HepG2 (cell line): ENCODE data around the gene SMURF2. TPM values are rescaled to one million over a fixed set of nuclear protein-coding genes. Genes with fewer than 3 reads are reported as not detected.

Experiments used
- ETS1 ChIP-seq: sonication (generic); formaldehyde crosslinking; IDR thresholded peaks from 2 replicates; pipeline ENCODE4 v1.4.0; 2020; ENCODE audit warnings: missing genetic modification reagents
- HNRNPUL1 ChIP-seq: fragments of 200-400 bp; formaldehyde crosslinking; IDR thresholded peaks from 2 replicates; pipeline ENCODE4 v1.6.1; 2017; ENCODE audit warnings: low read depth, mild to moderate bottlenecking, low read length, moderate library complexity
- JARID2 ChIP-seq: sonication (generic); formaldehyde crosslinking; IDR thresholded peaks from 2 replicates; pipeline ENCODE4 v1.8.1; 2023; ENCODE audit warnings: missing genetic modification reagents, inconsistent platforms; ENCODE audit not compliant: insufficient replicate concordance
- MED13 ChIP-seq: sonication (generic); formaldehyde crosslinking; IDR thresholded peaks from 2 replicates; pipeline ENCODE4 v1.5.0; 2020; ENCODE audit warnings: missing genetic modification reagents
- PBX2 ChIP-seq: IDR thresholded peaks from 2 replicates; pipeline ENCODE4 v1.6.1; 2016; ENCODE audit warnings: control low read depth
- PITX1 ChIP-seq: sonication (generic); formaldehyde crosslinking; IDR thresholded peaks from 2 replicates; pipeline ENCODE4 v1.5.1; 2020; ENCODE audit warnings: mild to moderate bottlenecking, missing genetic modification reagents
- POLR2A ChIP-seq, 2 experiments: IDR thresholded peaks; 2 replicates each; pipeline ENCODE4 v1.6.1; 2011; ENCODE audit warnings: low read depth in 2 of 2, low read length in 2 of 2, mild to moderate bottlenecking in 1 of 2, moderate library complexity in 1 of 2; ENCODE audit not compliant: insufficient read depth in 1 of 2
- ZBTB21 ChIP-seq: sonication (generic); formaldehyde crosslinking; IDR thresholded peaks from 2 replicates; pipeline ENCODE4 v1.4.0; 2020; ENCODE audit warnings: missing genetic modification reagents
- ZBTB7B ChIP-seq: sonication (generic); formaldehyde crosslinking; IDR thresholded peaks from 2 replicates; pipeline ENCODE4 v1.4.0; 2020; ENCODE audit warnings: missing genetic modification reagents
- ZFP62 ChIP-seq: sonication (generic); formaldehyde crosslinking; IDR thresholded peaks from 2 replicates; pipeline ENCODE4 v1.4.0; 2020; ENCODE audit warnings: missing genetic modification reagents
- ZNF17 ChIP-seq: sonication (generic); formaldehyde crosslinking; IDR thresholded peaks from 2 replicates; pipeline ENCODE4 v1.5.0; 2020; ENCODE audit warnings: mild to moderate bottlenecking, missing genetic modification reagents
- ZNF24 ChIP-seq: fragments of 450-650 bp; IDR thresholded peaks from 2 replicates; pipeline ENCODE4 v1.6.1; 2017; ENCODE audit warnings: antibody characterized with exemption, mild to moderate bottlenecking
- ZNF354B ChIP-seq: sonication (generic); formaldehyde crosslinking; IDR thresholded peaks from 2 replicates; pipeline ENCODE4 v1.8.0; 2022; ENCODE audit warnings: mild to moderate bottlenecking, missing genetic modification reagents
- ZNF557 ChIP-seq: sonication (generic); formaldehyde crosslinking; IDR thresholded peaks from 2 replicates; pipeline ENCODE4 v1.4.0; 2020; ENCODE audit warnings: missing genetic modification reagents
- ZNF558 ChIP-seq: sonication (generic); formaldehyde crosslinking; IDR thresholded peaks from 2 replicates; pipeline ENCODE4 v1.9.0; 2022; ENCODE audit warnings: mild to moderate bottlenecking, missing genetic modification reagents, borderline replicate concordance
- ZNF605 ChIP-seq: sonication (generic); formaldehyde crosslinking; IDR thresholded peaks from 2 replicates; pipeline ENCODE4 v1.8.0; 2022; ENCODE audit warnings: mild to moderate bottlenecking, missing genetic modification reagents
- ZNF841 ChIP-seq: sonication (generic); formaldehyde crosslinking; IDR thresholded peaks from 2 replicates; pipeline ENCODE4 v1.8.1; 2023; ENCODE audit warnings: missing genetic modification reagents, borderline replicate concordance
- ZNF883 ChIP-seq: sonication (generic); formaldehyde crosslinking; IDR thresholded peaks from 2 replicates; pipeline ENCODE4 v1.5.1; 2020; ENCODE audit warnings: mild to moderate bottlenecking, missing genetic modification reagents; ENCODE audit errors: not compliant biosample characterization
- polyA plus RNA-seq, 8 experiments: library from polyadenylated mRNA; depleted of rRNA in 3 of 8; stranded (reverse) in 7 of 8; unstranded in 1 of 8; fragments of >200 nt; fragmentation: Illumina TruSeq in 4 of 8; extraction: Trizol in 4 of 8; gene quantifications; 2 replicates each; pipeline versions ENCODE4 v1.2.1 to v1.2.3, GENCODE V29; 2011 to 2016; ENCODE audit warnings: low read depth in 4 of 8, missing spikeins in 1 of 8, mixed read lengths in 1 of 8; ENCODE audit not compliant: insufficient read depth in 1 of 8
- total RNA-seq, 5 experiments: library from RNA; depleted of rRNA; stranded (reverse); fragments of >200 nt; fragmentation: Illumina TruSeq; extraction: Trizol; gene quantifications; 2 replicates each; pipeline ENCODE4 v1.2.3, GENCODE V29; 2016; ENCODE audit warnings: low read depth in 1 of 5
- TF ChIP-seq, protein P1 (sequence below): sonication (generic); formaldehyde crosslinking; IDR thresholded peaks from 2 replicates; pipeline ENCODE4 v1.5.1; 2020; ENCODE audit warnings: mild to moderate bottlenecking, missing genetic modification reagents, moderate library complexity
- TF ChIP-seq, protein P2 (sequence below): sonication (generic); formaldehyde crosslinking; IDR thresholded peaks from 2 replicates; pipeline ENCODE4; 2020; ENCODE audit warnings: missing genetic modification reagents, mild to moderate bottlenecking, borderline replicate concordance

The SMURF2 gene
- total and polyA plus RNA-seq, 2 of the 13 experiments (the other 11 are each of a cell fraction or from before 2014, with no cell fraction given), result 14.9 to 24.3 TPM

GRCh38 chr17:64505340-64506200 is 156.5 kb downstream of the SMURF2 start (continued):
- TF ChIP-seq HNRNPUL1 (no peak), ZNF605 (CRISPR knock-in tag) (no peak; the same call in 1 of the 2 replicates), ZBTB21 (peak; percentile 11; the same call in 1 of the 2 replicates), POLR2A (IDR thresholded peaks at IDR 0.05; ENCODE audit: insufficient read depth in 1 of 2, low read depth in 2 of 2, low read length in 2 of 2) (peak; percentile 61 to 63), PBX2 (CRISPR knock-in tag) (0 out of 2 replicates have a peak, but pooled peaks have one; percentile 4), ZNF841 (CRISPR knock-in tag) (no peak), ZNF24 (0 out of 2 replicates have a peak, but pooled peaks have one; percentile 2), ZBTB7B (CRISPR knock-in tag) (no peak), ETS1 (CRISPR knock-in tag) (no peak), PITX1 (no peak), ZNF883 (CRISPR knock-in tag) (peak; percentile 72), ZFP62 (no peak), ZNF557 (CRISPR knock-in tag) (no peak), ZNF558 (CRISPR knock-in tag) (no peak), MED13 (peak; percentile 80; the same call in 1 of the 2 replicates), ZNF354B (CRISPR knock-in tag) (0 out of 2 replicates have a peak, but pooled peaks have one; percentile 26), JARID2 (CRISPR knock-in tag) (no peak), ZNF17 (peak; percentile 81; the same call in 1 of the 2 replicates)
- TF ChIP-seq, protein P1, sequence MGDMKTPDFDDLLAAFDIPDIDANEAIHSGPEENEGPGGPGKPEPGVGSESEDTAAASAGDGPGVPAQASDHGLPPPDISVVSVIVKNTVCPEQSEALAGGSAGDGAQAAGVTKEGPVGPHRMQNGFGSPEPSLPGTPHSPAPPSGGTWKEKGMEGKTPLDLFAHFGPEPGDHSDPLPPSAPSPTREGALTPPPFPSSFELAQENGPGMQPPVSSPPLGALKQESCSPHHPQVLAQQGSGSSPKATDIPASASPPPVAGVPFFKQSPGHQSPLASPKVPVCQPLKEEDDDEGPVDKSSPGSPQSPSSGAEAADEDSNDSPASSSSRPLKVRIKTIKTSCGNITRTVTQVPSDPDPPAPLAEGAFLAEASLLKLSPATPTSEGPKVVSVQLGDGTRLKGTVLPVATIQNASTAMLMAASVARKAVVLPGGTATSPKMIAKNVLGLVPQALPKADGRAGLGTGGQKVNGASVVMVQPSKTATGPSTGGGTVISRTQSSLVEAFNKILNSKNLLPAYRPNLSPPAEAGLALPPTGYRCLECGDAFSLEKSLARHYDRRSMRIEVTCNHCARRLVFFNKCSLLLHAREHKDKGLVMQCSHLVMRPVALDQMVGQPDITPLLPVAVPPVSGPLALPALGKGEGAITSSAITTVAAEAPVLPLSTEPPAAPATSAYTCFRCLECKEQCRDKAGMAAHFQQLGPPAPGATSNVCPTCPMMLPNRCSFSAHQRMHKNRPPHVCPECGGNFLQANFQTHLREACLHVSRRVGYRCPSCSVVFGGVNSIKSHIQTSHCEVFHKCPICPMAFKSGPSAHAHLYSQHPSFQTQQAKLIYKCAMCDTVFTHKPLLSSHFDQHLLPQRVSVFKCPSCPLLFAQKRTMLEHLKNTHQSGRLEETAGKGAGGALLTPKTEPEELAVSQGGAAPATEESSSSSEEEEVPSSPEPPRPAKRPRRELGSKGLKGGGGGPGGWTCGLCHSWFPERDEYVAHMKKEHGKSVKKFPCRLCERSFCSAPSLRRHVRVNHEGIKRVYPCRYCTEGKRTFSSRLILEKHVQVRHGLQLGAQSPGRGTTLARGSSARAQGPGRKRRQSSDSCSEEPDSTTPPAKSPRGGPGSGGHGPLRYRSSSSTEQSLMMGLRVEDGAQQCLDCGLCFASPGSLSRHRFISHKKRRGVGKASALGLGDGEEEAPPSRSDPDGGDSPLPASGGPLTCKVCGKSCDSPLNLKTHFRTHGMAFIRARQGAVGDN (CRISPR knock-in tag), result peak; percentile 79
- TF ChIP-seq, protein P2, sequence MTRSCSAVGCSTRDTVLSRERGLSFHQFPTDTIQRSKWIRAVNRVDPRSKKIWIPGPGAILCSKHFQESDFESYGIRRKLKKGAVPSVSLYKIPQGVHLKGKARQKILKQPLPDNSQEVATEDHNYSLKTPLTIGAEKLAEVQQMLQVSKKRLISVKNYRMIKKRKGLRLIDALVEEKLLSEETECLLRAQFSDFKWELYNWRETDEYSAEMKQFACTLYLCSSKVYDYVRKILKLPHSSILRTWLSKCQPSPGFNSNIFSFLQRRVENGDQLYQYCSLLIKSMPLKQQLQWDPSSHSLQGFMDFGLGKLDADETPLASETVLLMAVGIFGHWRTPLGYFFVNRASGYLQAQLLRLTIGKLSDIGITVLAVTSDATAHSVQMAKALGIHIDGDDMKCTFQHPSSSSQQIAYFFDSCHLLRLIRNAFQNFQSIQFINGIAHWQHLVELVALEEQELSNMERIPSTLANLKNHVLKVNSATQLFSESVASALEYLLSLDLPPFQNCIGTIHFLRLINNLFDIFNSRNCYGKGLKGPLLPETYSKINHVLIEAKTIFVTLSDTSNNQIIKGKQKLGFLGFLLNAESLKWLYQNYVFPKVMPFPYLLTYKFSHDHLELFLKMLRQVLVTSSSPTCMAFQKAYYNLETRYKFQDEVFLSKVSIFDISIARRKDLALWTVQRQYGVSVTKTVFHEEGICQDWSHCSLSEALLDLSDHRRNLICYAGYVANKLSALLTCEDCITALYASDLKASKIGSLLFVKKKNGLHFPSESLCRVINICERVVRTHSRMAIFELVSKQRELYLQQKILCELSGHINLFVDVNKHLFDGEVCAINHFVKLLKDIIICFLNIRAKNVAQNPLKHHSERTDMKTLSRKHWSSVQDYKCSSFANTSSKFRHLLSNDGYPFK (CRISPR knock-in tag), result 0 out of 2 replicates have a peak, but pooled peaks have one; percentile 60
